Osteocyte (in vitro differentiated cells): ENCODE measurements around the gene TNIP1. TPM values are rescaled to one million over a fixed set of nuclear protein-coding genes. Genes with fewer than 3 reads are reported as not detected.
A peak's percentile ranks its signal among the peaks of the same experiment; 100 is the strongest.

Experiments
- DNase-seq: peaks from one replicate; pipeline ENCODE4 v3.0.0; 2021; ENCODE audit warnings: mixed read lengths; ENCODE audit not compliant: unreplicated experiment; ENCODE audit errors: extremely low spot score
- H3K27ac Mint-ChIP-seq: one replicate; pipeline ENCODE4 v1.8.0; 2021; ENCODE audit warnings: mild to moderate bottlenecking, mixed read lengths; ENCODE audit not compliant: unreplicated experiment
- H3K27me3 Mint-ChIP-seq: one replicate; pipeline ENCODE4 v1.8.0; 2021; ENCODE audit warnings: mixed read lengths; ENCODE audit not compliant: unreplicated experiment
- H3K36me3 Mint-ChIP-seq: one replicate; pipeline ENCODE4 v1.8.0; 2021; ENCODE audit warnings: mixed read lengths; ENCODE audit not compliant: unreplicated experiment
- H3K4me1 Mint-ChIP-seq: one replicate; pipeline ENCODE4 v1.8.0; 2021; ENCODE audit warnings: mixed read lengths; ENCODE audit not compliant: unreplicated experiment
- H3K4me3 Mint-ChIP-seq: one replicate; pipeline ENCODE4 v1.8.0; 2021; ENCODE audit warnings: mild to moderate bottlenecking, moderate library complexity, mixed read lengths; ENCODE audit not compliant: unreplicated experiment
- H3K9me3 Mint-ChIP-seq: one replicate; pipeline ENCODE4 v1.8.0; 2021; ENCODE audit warnings: mixed read lengths; ENCODE audit not compliant: unreplicated experiment
- CTCF ChIP-seq: fragments of 200-600 bp; sonication (generic); IDR thresholded peaks from 2 replicates; pipeline ENCODE4 v1.5.0; 2021; ENCODE audit warnings: antibody characterized with exemption, mild to moderate bottlenecking, moderate library complexity
- total RNA-seq: library from RNA; stranded (reverse); gene quantifications from 2 replicates; pipeline ENCODE4 v1.2.1, GENCODE V29; 2021

TNIP1 gene
- total RNA-seq, 1 donor from 2014 or later: 85.5 TPM

GRCh38 chr5:151051931-151052608, 28.8 kb downstream of the TNIP1 start:
- no peak overlapping the region for H3K4me3 Mint-ChIP-seq
- no peaks in the 10 kb centered on the region for H3K9me3 Mint-ChIP-seq
- no peak for TF ChIP-seq CTCF
- H3K27me3 Mint-ChIP-seq: no peaks in the 10 kb centered on the region
- DNase-seq: no peak
- H3K36me3 Mint-ChIP-seq: peaks cover 14% of the 10 kb centered on the region
- H3K4me1 Mint-ChIP-seq: no peaks in the 10 kb centered on the region
- peak overlapping the region; percentile 7 for H3K27ac Mint-ChIP-seq

GRCh38 chr5:151051066-151051930, 29.5 kb downstream of the TNIP1 start:
- H3K27me3 Mint-ChIP-seq: no peaks in the 10 kb centered on the region
- TF ChIP-seq CTCF: peak; percentile 84
- no peak overlapping the region for H3K4me3 Mint-ChIP-seq
- no peaks in the 10 kb centered on the region for H3K4me1 Mint-ChIP-seq
- H3K27ac Mint-ChIP-seq: peak overlapping the region; percentile 7
- H3K9me3 Mint-ChIP-seq: no peaks in the 10 kb centered on the region
- DNase-seq: no peak
- peaks cover 14% of the 10 kb centered on the region for H3K36me3 Mint-ChIP-seq

GRCh38 chr5:151048526-151048925, 32.3 kb downstream of the TNIP1 start:
- no peaks in the 10 kb centered on the region for H3K9me3 Mint-ChIP-seq
- H3K36me3 Mint-ChIP-seq: peaks cover 20% of the 10 kb centered on the region
- no peak overlapping the region for H3K4me3 Mint-ChIP-seq
- no peak for DNase-seq
- H3K27ac Mint-ChIP-seq: no peak overlapping the region
- peak; percentile 37 for TF ChIP-seq CTCF
- H3K27me3 Mint-ChIP-seq: no peaks in the 10 kb centered on the region
- no peaks in the 10 kb centered on the region for H3K4me1 Mint-ChIP-seq

- Mint-ChIP-seq H3K9me3 (no peaks in the 10 kb centered on the region), H3K27ac (no peak overlapping the region), H3K4me1 (no peaks in the 10 kb centered on the region), H3K4me3 (no peak overlapping the region), H3K27me3 (no peaks in the 10 kb centered on the region), H3K36me3 (peaks cover 24% of the 10 kb centered on the region)
- peak; percentile 68 for TF ChIP-seq CTCF
- no peak for DNase-seq
Observed at GRCh38 chr5:151047814-151048425, 32.9 kb downstream of the TNIP1 start.
